PC-9 (cell line): ENCODE results near the gene SELENOI. TPM values are rescaled to one million over a fixed set of nuclear protein-coding genes. Genes with fewer than 3 reads are reported as not detected.

Source experiments
- BruUV-seq: library from RNA; stranded (reverse); fragments of 400-500 nt; replicated peaks from 2 replicates; lab custom pipeline; 2021; lab: Mats Ljungman, UMichigan
- CTCF ChIA-PET: fragments of 300-600 bp; sonication (Branson Sonifier 250); formaldehyde crosslinking; loops from one replicate; lab custom pipeline; 2022; ENCODE audit warnings: antibody characterized with exemption; lab: Charles Lee
- POLR2A ChIA-PET: fragments of 300-600 bp; sonication (Branson Sonifier 250); formaldehyde crosslinking; loops from one replicate; lab custom pipeline; 2022; ENCODE audit warnings: antibody characterized with exemption; ENCODE audit not compliant: unreplicated experiment; lab: Charles Lee
- DNase-seq, 2 experiments: peaks; one replicate each; pipeline versions ENCODE4 v3.0.0 to v3.0.0-alpha.2; 2015 to 2022; ENCODE audit warnings: mixed read lengths in 1 of 2
- H2AFZ ChIP-seq: fragments of 200-600 bp; sonication (generic); 2 replicates; pipeline ENCODE4 v1.8.1; 2017; ENCODE audit warnings: antibody characterized with exemption
- H3F3A ChIP-seq: fragments of 200-600 bp; sonication (generic); 2 replicates; pipeline ENCODE4 v1.8.1; 2017; ENCODE audit warnings: antibody characterized with exemption, mild to moderate bottlenecking, low read depth; ENCODE audit not compliant: insufficient read depth
- H3K27ac ChIP-seq: fragments of 200-600 bp; sonication (generic); 2 replicates; pipeline ENCODE4 v1.6.1; 2016; ENCODE audit warnings: mixed run types
- H3K27me3 ChIP-seq: fragments of 200-600 bp; sonication (generic); 2 replicates; pipeline ENCODE4 v1.6.1; 2016; ENCODE audit warnings: low read depth, mixed run types; ENCODE audit not compliant: insufficient read depth
- H3K36me3 ChIP-seq: fragments of 200-600 bp; sonication (generic); 2 replicates; pipeline ENCODE4 v1.6.1; 2016; ENCODE audit warnings: low read depth, mixed run types
- H3K4me1 ChIP-seq: fragments of 200-600 bp; sonication (generic); replicated peaks from 2 replicates; pipeline ENCODE4 v1.6.1; 2016; ENCODE audit warnings: mixed run types; ENCODE audit not compliant: insufficient read depth
- H3K4me2 ChIP-seq: fragments of 200-600 bp; sonication (generic); 2 replicates; pipeline ENCODE4 v1.6.1; 2017; ENCODE audit warnings: mixed run types
- H3K4me3 ChIP-seq: fragments of 200-600 bp; sonication (generic); 2 replicates; pipeline ENCODE4 v1.6.1; 2016; ENCODE audit warnings: mixed run types
- H3K79me2 ChIP-seq: fragments of 200-600 bp; sonication (generic); 2 replicates; pipeline ENCODE4 v1.6.1; 2017; ENCODE audit warnings: low read depth, mixed run types
- H3K9me2 ChIP-seq: fragments of 200-600 bp; sonication (generic); 2 replicates; pipeline ENCODE4 v1.8.1; 2017; ENCODE audit warnings: mild to moderate bottlenecking; ENCODE audit not compliant: insufficient read depth
- H3K9me3 ChIP-seq: fragments of 200-600 bp; sonication (generic); 2 replicates; pipeline ENCODE4 v1.8.1; 2016; ENCODE audit warnings: low read depth; ENCODE audit not compliant: insufficient read depth
- H4K20me1 ChIP-seq: fragments of 200-600 bp; sonication (generic); 2 replicates; pipeline ENCODE4 v1.8.1; 2017; ENCODE audit not compliant: insufficient read depth
- EZH2 ChIP-seq: fragments of 200-600 bp; sonication (generic); IDR thresholded peaks from 2 replicates; pipeline ENCODE4 v1.8.0; 2017; ENCODE audit warnings: antibody characterized with exemption, low read depth
- intact Hi-C: fragments of 100-400 bp; cut with micrococcal nuclease; formaldehyde crosslinking; loops from one replicate; pipeline ENCODE4 v1.10.0; 2022; ENCODE audit not compliant: unreplicated experiment
- total RNA-seq: library from RNA; stranded (reverse); gene quantifications from 2 replicates; pipeline ENCODE4 v1.2.3, GENCODE V29; 2021
- TF ChIP-seq, protein P1 (sequence below): fragments of 200-600 bp; sonication (generic); conservative IDR thresholded peaks from 2 replicates; pipeline ENCODE4 v1.6.1; 2017; ENCODE audit warnings: mixed run types, antibody characterized with exemption, mild to moderate bottlenecking, moderate library complexity

Gene SELENOI
- total RNA-seq, 1 experiment from 2014 or later = 60.8 TPM

- peaks cover 63% of the 10 kb centered on the region for H3K4me1 ChIP-seq
- intact Hi-C loops = no loop called here
- peaks cover 95% of the 10 kb centered on the region for H3K79me2 ChIP-seq
- BruUV-seq = TSS peak; percentile 95
- no peak overlapping the region for H2AFZ ChIP-seq
- H3F3A ChIP-seq = peaks cover 31% of the 10 kb centered on the region
- ChIA-PET CTCF (interaction anchor here (0.6 to 0.9 kb wide), 3 partner anchors 10 to 990 kb away, joined by 3 to 10 read pairs (median 3); no protein-coding TSS in a partner anchor), POLR2A (interaction anchor here (0.6 to 1.0 kb wide), 4 partner anchors 9 to 477 kb away, joined by 5 to 31 read pairs (median 20); partner anchors contain the start of genes ADGRF3, ASXL2 and SELENOI)
- no peaks in the 10 kb centered on the region for H3K9me3 ChIP-seq
- peak overlapping the region; percentile 46 for H3K4me3 ChIP-seq
- H3K36me3 ChIP-seq = peaks cover 16% of the 10 kb centered on the region
- TF ChIP-seq, protein P1, sequence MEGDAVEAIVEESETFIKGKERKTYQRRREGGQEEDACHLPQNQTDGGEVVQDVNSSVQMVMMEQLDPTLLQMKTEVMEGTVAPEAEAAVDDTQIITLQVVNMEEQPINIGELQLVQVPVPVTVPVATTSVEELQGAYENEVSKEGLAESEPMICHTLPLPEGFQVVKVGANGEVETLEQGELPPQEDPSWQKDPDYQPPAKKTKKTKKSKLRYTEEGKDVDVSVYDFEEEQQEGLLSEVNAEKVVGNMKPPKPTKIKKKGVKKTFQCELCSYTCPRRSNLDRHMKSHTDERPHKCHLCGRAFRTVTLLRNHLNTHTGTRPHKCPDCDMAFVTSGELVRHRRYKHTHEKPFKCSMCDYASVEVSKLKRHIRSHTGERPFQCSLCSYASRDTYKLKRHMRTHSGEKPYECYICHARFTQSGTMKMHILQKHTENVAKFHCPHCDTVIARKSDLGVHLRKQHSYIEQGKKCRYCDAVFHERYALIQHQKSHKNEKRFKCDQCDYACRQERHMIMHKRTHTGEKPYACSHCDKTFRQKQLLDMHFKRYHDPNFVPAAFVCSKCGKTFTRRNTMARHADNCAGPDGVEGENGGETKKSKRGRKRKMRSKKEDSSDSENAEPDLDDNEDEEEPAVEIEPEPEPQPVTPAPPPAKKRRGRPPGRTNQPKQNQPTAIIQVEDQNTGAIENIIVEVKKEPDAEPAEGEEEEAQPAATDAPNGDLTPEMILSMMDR = peak; percentile 17; the same call in 1 of the 2 replicates
- TF ChIP-seq EZH2 = no peak
- no peaks in the 10 kb centered on the region for H3K27me3 ChIP-seq
- H3K27ac ChIP-seq = peak overlapping the region; percentile 99
- H3K4me2 ChIP-seq = peak overlapping the region; percentile 77
- DNase-seq = peak; percentile 48 to 100
- H4K20me1 ChIP-seq = no peaks in the 10 kb centered on the region
- H3K9me2 ChIP-seq = no peaks in the 10 kb centered on the region
Observed at GRCh38 chr2:26355038-26355995, 9.4 kb downstream of the SELENOI start.

- TF ChIP-seq EZH2 = no peak
- TF ChIP-seq, protein P1 = no peak
- Histone ChIP-seq H3K9me2 (no peaks in the 10 kb centered on the region), H4K20me1 (no peaks in the 10 kb centered on the region), H3K36me3 (peaks cover 16% of the 10 kb centered on the region), H3K4me2 (peak overlapping the region; percentile 77), H2AFZ (no peak overlapping the region), H3F3A (peaks cover 31% of the 10 kb centered on the region), H3K27ac (peak overlapping the region; percentile 99), H3K9me3 (no peaks in the 10 kb centered on the region), H3K4me3 (peak overlapping the region; percentile 20; the same call in 1 of the 2 replicates), H3K27me3 (no peaks in the 10 kb centered on the region), H3K4me1 (peaks cover 63% of the 10 kb centered on the region), H3K79me2 (peaks cover 95% of the 10 kb centered on the region)
- CTCF ChIA-PET = no interaction called here
- DNase-seq = no peak
- intact Hi-C loops = no loop called here
- BruUV-seq = TSS peak; percentile 48
- POLR2A ChIA-PET = interaction anchor here (0.6 kb wide), 1 partner anchor 370 kb away, joined by 12 read pairs; no protein-coding TSS in a partner anchor
Observed at GRCh38 chr2:26356111-26356510, 10.2 kb downstream of the SELENOI start.

- no TSS peak for BruUV-seq
- peaks cover 31% of the 10 kb centered on the region for H3F3A ChIP-seq
- DNase-seq = no peak
- no peaks in the 10 kb centered on the region for H4K20me1 ChIP-seq
- POLR2A ChIA-PET = interaction anchor here (0.6 kb wide), 1 partner anchor 369 kb away, joined by 12 read pairs; no protein-coding TSS in a partner anchor
- peaks cover 95% of the 10 kb centered on the region for H3K79me2 ChIP-seq
- no peaks in the 10 kb centered on the region for H3K9me3 ChIP-seq
- peaks cover 17% of the 10 kb centered on the region for H3K36me3 ChIP-seq
- no peak for TF ChIP-seq EZH2
- TF ChIP-seq, protein P1 = no peak
- 0 out of 2 replicates have a peak overlapping the region, but pooled peaks have one; percentile 77 for H3K4me2 ChIP-seq
- H3K27ac ChIP-seq = peak overlapping the region; percentile 99
- H2AFZ ChIP-seq = no peak overlapping the region
- H3K9me2 ChIP-seq = no peaks in the 10 kb centered on the region
- H3K4me1 ChIP-seq = peaks cover 61% of the 10 kb centered on the region
- H3K27me3 ChIP-seq = no peaks in the 10 kb centered on the region
- no peak overlapping the region for H3K4me3 ChIP-seq
- CTCF ChIA-PET = no interaction called here
- intact Hi-C loops = no loop called here
Observed at GRCh38 chr2:26356771-26357170, 10.8 kb downstream of the SELENOI start.
